ENCODE measurements around the gene TFDP1.

TFDP1 gene

GRCh38 chr13:113584205-113584869 is at the start of gene TFDP1:
TFDP1 (plus strand) TSS chr13:113584753; CDS start chr13:113585838, 1,085 bp downstream.
- Histone ChIP-seq H3K4me2 (peak within 1 kb of the TSS; percentile 42), H3K4me1 (ENCODE audit: low read depth, poor library complexity, severe bottlenecking) (peaks cover 15% of the 10 kb centered on the region), H3K9ac (peak within 1 kb of the TSS; percentile 62; the same call in 1 of the 2 replicates), H3K4me3 (IDR thresholded peaks at IDR 0.05; ENCODE audit: insufficient read depth, low read depth, low read length) (no peak within 1 kb of the TSS), H3K27ac (no peak within 1 kb of the TSS), H2AFZ (ENCODE audit: low read depth) (no peak within 1 kb of the TSS), H3K36me3 (ENCODE audit: insufficient read depth) (no peaks in the 10 kb centered on the region), H3K27me3 (ENCODE audit: insufficient read depth, low read depth) (no peaks in the 10 kb centered on the region), H4K20me1 (ENCODE audit: insufficient read depth) (no peaks in the 10 kb centered on the region), H3K79me2 (ENCODE audit: insufficient read depth, low read depth) (peaks cover 36% of the 10 kb centered on the region)
- TF ChIP-seq, protein P1, sequence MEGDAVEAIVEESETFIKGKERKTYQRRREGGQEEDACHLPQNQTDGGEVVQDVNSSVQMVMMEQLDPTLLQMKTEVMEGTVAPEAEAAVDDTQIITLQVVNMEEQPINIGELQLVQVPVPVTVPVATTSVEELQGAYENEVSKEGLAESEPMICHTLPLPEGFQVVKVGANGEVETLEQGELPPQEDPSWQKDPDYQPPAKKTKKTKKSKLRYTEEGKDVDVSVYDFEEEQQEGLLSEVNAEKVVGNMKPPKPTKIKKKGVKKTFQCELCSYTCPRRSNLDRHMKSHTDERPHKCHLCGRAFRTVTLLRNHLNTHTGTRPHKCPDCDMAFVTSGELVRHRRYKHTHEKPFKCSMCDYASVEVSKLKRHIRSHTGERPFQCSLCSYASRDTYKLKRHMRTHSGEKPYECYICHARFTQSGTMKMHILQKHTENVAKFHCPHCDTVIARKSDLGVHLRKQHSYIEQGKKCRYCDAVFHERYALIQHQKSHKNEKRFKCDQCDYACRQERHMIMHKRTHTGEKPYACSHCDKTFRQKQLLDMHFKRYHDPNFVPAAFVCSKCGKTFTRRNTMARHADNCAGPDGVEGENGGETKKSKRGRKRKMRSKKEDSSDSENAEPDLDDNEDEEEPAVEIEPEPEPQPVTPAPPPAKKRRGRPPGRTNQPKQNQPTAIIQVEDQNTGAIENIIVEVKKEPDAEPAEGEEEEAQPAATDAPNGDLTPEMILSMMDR (conservative IDR thresholded peaks at IDR 0.05; ENCODE audit: low read depth, low read length): no peak

DNA sequence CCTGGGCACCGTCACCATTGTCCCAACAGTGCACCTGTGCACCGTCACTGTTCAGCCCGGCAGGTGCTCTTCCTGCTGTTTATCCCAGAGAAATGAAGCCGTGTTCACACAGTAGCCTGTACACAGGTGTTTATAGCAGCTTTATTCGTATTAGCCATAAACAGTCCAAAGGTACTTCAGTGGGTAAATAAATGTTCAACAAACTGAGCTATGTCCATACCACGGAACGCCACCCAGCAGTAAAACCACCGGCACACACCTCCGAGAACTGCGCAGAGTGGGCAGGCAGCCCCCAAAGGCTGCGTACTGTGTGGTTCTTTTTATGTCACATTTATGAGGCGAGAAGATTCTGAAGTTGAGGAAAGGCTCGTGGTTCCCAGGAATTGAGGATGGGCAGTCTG is 49.2 kb upstream of the TFDP1 start:
- Histone ChIP-seq H3K4me1 (ENCODE audit: low read depth, poor library complexity, severe bottlenecking) (no peaks in the 10 kb centered on the region), H3K4me2 (no peak overlapping the region), H3K79me2 (ENCODE audit: insufficient read depth, low read depth) (no peaks in the 10 kb centered on the region), H3K36me3 (ENCODE audit: insufficient read depth) (no peaks in the 10 kb centered on the region), H3K27ac (no peak overlapping the region), H2AFZ (ENCODE audit: low read depth) (no peak overlapping the region), H4K20me1 (ENCODE audit: insufficient read depth) (no peaks in the 10 kb centered on the region), H3K27me3 (ENCODE audit: insufficient read depth, low read depth) (no peaks in the 10 kb centered on the region), H3K9ac (no peak overlapping the region), H3K4me3 (IDR thresholded peaks at IDR 0.05; ENCODE audit: insufficient read depth, low read depth, low read length) (no peak overlapping the region)
- TF ChIP-seq, protein P1 (conservative IDR thresholded peaks at IDR 0.05; ENCODE audit: low read depth, low read length): no peak

DNA sequence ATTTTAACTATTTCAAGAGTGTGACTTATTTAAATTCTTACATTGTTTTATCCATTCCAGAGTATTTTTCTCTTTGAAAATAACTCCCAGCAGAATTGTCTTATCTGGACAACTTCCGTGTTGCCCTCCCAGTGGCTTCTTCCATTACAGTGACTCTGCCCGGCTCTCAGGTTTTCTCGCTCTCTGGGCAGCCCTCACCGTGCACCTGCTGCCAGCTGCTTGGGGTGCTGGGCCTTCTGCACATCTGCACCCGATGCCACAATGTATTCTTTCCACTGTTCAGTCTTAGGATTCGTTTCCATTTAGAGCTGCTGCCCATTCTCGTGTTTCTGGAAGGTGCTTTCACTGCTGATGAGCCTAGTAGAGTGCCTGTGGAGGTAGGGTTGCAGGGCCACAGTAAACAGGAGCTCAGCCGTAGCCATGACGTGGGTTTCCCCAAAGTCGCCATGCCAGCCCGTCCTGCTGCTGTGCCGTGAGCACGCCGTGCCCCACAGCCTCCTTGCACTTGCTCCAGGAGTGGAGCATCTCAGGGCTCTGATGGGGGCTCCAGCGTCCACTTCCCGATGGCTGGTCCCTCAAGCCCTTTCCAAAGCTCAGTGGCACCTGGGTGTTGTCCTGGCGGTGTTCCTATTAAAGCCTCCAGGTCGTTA is 48.0 kb upstream of the TFDP1 start:
- no peak overlapping the region for H3K9ac ChIP-seq
- H3K27ac ChIP-seq: no peak overlapping the region
- no peaks in the 10 kb centered on the region for H3K27me3 ChIP-seq (ENCODE audit: insufficient read depth, low read depth)
- no peak overlapping the region for H2AFZ ChIP-seq (ENCODE audit: low read depth)
- no peak overlapping the region for H3K4me3 ChIP-seq (IDR thresholded peaks at IDR 0.05; ENCODE audit: insufficient read depth, low read depth, low read length)
- no peaks in the 10 kb centered on the region for H3K4me1 ChIP-seq (ENCODE audit: low read depth, poor library complexity, severe bottlenecking)
- H3K36me3 ChIP-seq (ENCODE audit: insufficient read depth): no peaks in the 10 kb centered on the region
- no peaks in the 10 kb centered on the region for H4K20me1 ChIP-seq (ENCODE audit: insufficient read depth)
- no peak overlapping the region for H3K4me2 ChIP-seq
- TF ChIP-seq, protein P1 (conservative IDR thresholded peaks at IDR 0.05; ENCODE audit: low read depth, low read length): no peak
- no peaks in the 10 kb centered on the region for H3K79me2 ChIP-seq (ENCODE audit: insufficient read depth, low read depth)

- H2AFZ ChIP-seq (ENCODE audit: low read depth): no peak overlapping the region
- H3K4me3 ChIP-seq (IDR thresholded peaks at IDR 0.05; ENCODE audit: insufficient read depth, low read depth, low read length): no peak overlapping the region
- H3K27me3 ChIP-seq (ENCODE audit: insufficient read depth, low read depth): no peaks in the 10 kb centered on the region
- no peaks in the 10 kb centered on the region for H4K20me1 ChIP-seq (ENCODE audit: insufficient read depth)
- H3K79me2 ChIP-seq (ENCODE audit: insufficient read depth, low read depth): no peaks in the 10 kb centered on the region
- H3K27ac ChIP-seq: no peak overlapping the region
- no peaks in the 10 kb centered on the region for H3K4me1 ChIP-seq (ENCODE audit: low read depth, poor library complexity, severe bottlenecking)
- TF ChIP-seq, protein P1 (conservative IDR thresholded peaks at IDR 0.05; ENCODE audit: low read depth, low read length): no peak
- H3K4me2 ChIP-seq: no peak overlapping the region
- H3K9ac ChIP-seq: no peak overlapping the region
- no peaks in the 10 kb centered on the region for H3K36me3 ChIP-seq (ENCODE audit: insufficient read depth)
These were observed 47.3 kb upstream of the TFDP1 start for GRCh38 chr13:113537205-113537604.

All from KMS-11 (cell line).